Daoy (cell line): Measurements from ENCODE around the gene RPS6KA5. TPM values are rescaled to one million over a fixed set of nuclear protein-coding genes. Genes with fewer than 3 reads are reported as not detected.
"Not testable (repeated sequence)": the region's sequence is repeated elsewhere in the genome, so short reads cannot be mapped to it uniquely, and the experiment has no call there.

Experiments
- DNase-seq: peaks from one replicate; pipeline ENCODE4 v3.0.0-alpha.2; 2015; ENCODE audit warnings: low read depth
- total RNA-seq: library from RNA; depleted of rRNA; stranded (reverse); fragments of >200 nt; shearing (Covaris generic); gene quantifications from 2 replicates; pipeline ENCODE4 v1.2.3, GENCODE V29; 2014; rRNA removed

The RPS6KA5 gene
- total RNA-seq = 2.7 and 3.7 TPM in 2 replicates

DNA sequence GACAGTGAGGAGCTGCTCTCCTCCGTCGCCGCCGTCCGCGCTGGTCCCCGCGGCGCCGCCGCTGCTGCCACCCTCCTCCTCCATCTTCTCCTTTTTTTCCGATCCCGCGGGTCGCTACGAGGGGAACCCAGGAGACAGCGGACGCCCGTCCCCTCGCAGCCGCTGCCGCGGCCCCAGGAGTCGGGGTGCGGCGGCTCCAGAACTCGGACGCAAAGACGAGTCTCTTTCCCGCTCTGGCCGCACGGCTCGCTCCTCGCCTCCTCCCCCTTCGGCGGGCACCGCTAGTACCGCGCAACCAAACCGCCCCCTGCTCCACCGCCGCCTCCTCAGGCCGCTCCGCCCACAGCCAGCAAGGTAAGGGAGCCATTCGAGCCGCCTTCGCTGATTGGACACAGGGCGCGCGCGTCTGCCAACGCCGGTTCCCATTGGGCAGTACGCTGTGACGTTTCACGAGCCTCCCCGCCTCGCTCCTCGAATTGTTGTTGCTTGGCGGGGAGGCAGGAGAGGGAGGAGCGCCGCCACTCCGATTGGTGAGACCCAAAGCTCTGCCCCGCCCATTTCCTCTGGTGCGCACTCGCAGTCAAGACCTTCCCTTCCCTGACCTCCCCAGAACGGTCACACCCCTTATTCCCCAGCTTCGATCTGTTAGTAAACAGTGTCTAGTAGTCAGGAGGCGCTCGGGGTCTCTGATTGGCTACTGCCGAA lies at the start of gene RPS6KA5:
RPS6KA5 (minus strand) TSS at position 291 of the 705 bp plus-strand sequence; CDS start at position 84, 207 bp downstream.
- DNase-seq = peak; percentile 100

DNA sequence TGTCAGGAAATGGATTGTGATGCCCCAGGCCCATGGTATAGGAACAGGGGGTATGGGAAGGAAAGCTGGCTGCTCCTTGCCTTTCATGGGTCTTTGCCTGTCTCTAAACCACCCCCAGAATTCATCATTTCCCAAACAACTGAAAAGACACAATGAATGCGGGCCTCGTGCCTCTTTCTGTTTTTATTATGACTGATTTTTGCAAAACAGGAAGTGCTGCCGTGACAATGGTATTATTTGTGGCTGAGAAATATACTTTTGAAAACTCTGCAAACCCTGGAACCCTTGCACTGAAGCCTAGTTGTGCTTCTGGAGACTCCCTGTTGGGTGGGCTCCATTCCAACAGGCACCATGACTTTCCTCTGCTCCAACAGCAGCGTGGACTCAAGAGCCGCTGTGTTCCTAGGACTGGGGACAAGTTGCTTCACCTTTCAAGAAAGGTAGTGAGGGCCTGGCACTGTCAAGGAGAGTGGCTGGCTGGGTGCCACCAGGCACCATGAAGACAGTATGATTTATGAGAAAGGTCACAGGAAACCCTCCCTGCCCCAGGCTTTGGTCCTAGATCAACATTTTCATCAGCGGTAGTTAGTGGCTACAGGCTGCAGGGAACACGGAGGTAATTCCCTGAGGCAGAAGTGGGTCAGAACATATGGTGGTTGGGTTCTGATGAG lies 48.6 kb upstream of the RPS6KA5 start:
- DNase-seq = peak; percentile 73

DNA sequence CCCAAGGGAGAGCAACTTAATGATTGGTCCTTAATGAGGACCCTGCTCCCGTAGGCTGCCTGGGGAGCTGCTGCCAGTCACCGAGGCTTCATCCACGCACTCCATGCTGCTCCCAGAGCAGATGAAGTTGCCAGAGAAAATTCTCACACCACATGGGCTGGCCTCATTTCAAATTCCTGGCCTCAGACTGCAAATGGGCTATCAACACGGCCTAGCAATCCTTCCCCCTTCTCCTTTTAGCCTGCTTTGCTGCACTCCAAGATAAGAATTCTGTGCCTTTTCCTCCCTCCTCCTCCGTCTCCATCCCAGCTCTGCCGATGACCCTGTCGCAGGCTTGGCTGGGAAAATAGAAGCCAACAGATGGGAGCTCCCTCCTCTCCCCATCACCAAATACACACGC lies 42.7 kb upstream of the RPS6KA5 start:
- no peak for DNase-seq

DNA sequence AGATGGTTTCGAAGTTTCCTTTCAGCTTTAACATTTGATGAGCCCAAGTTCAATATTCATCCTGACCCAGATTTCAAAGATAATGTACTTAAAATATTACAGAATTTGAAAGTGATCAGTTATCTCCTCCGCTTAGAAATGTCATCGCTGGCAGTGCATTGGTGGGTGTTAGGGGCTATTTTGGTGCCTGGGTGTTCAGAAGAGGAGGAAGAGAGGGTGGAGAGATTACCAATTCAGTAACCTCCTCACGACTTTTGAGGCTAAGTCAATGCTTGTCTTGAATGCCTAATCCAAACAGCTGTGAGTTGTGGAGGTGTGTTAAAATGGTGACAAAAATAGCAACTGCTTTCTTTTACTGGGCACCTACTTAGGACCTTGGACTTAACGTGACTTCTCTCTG lies 39.7 kb upstream of the RPS6KA5 start:
- no peak for DNase-seq

DNA sequence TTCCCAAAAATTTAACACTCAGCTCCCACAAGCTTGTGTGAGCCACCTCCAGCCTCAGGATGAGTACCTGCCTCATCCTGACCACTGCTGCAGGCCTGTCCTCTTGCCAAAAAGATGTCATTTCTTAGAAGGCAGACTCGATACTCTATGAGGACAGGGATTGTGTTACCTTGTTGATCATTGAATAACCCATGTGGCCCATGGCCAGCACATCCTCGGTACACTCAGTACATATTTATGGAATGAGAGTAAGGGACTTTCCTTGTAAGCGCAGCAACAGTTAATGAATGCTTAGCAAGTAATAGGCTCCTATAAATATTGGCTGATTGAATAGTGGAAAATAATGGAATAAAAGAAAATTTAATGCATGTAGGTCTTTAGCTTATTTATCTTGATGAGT lies 38.1 kb upstream of the RPS6KA5 start:
- peak; percentile 36 for DNase-seq

DNA sequence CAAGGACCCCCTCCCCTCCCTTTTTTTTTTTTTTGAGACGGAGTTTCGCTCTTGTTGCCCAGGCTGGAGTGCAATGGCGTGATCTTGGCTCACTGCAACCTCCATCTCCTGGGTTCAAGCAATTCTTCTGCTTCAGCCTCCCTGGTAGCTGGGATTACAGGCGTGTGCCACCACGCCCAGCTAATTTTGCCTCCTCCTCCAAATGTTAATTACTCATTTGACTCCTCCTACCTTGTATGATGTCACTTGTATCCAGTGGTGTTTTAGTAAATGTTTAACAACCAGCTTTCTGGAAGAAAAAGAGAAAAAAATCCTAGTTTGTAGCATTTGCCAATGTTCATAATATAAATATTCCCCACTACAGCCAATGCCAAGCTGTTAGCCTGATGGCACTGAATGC lies 37.2 kb upstream of the RPS6KA5 start:
- not testable (repeated sequence) for DNase-seq

DNA sequence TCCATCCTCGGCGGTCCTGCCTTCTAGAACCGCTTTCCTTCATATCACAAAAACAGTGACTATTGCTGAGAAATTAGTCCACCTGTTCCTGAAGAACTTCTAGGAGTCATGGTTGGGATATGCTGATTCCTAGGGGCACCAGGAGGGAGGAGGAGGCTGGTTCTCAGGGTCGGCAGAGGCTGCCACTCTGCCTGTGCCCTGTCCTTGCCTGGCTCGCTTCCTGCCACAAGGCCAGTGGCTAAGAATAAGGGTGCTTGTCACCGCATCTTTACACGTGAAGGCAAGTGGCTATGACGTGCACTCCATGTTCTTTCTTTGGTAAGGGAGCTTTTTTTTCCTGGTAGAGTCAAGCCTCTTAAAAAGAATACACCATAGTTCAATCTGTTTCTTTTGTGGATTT lies 34.7 kb upstream of the RPS6KA5 start:
- DNase-seq = no peak

DNA sequence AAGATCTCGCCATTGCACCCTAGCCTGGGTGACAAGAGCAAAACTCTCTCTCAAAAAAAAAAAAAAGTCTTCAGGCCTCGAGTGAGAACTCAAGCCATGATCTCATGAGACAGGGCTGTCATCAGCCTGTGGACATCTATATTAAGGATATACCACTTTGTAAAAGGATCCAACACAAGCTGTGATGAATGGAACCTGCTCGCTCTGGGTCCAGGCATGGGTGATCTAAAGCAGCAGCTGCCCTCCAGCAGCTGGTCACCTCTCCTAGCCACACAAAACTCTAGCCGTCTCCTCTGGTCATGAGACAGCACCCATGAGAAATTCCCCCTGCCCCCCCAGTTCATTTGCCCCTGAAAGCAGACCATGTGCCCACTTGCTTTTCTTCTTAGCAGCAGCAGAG lies 34.3 kb upstream of the RPS6KA5 start:
- no peak for DNase-seq

DNA sequence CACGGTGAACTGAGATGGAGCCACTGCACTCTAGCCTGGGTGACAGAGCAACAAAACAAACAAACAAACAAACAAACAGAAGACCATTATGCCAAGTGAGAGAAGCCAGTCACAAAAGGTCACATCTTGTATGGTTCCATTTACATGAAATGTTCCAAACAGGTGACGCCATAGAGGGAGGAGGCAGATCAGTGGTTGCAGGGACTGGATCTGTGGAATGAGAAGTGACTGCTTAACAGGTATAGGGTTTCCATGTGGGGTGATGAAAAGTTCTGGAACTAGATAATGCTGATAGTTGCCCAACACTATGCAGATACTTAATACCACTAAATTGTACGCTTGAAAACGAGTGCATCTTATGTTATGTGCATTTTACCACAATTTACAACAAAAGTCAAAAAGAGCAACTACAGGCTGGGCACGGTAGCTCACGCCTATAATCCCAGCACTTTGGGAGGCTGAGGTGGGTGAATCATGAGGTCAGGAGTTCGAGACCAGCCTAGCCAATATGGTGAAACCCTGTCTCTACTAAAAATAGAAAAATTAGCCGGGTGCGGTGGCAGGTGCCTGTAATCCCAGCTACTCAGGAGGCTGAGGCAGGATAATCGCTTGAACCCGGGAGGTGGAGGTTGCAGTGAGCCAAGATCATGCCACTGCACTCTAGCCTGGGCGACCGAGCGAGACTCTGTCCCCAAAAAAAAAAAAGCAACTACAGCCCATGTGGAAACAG lies 33.5 kb upstream of the RPS6KA5 start:
- not testable (repeated sequence) for DNase-seq

DNA sequence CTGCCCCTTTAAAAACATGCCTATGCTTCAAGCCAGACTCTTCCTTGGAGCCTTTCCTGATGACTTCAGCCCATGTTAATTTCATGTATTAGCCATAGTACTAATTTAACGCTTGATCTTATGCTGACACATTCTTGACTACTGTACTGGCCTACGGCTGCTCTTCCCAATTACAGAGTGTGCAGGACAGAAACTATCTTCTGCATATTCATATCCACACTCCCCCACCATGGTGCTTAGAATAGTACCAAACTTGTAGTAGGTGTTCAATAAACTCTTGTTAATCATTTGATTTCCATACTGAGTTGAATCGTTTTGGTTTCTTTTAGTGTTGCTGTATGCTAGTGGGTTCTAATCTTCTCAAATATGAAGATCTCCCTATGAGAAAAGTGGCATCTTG lies 31.6 kb upstream of the RPS6KA5 start:
- no peak for DNase-seq

DNA sequence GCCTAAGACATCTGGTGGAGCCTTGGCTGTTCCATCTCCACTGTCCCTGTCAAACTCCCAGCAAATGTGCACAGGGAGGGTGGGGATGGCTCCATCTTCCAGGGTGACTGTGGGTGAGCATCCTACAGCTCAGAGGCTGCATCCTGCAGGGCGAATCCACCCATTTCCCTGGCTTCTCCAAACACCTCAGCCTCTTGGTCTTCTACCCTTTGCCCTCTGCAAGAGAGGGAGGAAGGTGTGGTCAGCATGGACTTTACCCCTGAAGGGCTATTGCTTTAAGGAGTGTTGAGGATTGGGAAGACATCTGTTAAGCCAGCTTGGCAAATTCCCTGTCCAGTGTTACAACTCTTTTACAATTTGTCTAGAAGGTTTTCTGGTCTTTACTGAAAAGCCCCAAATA lies 30.3 kb upstream of the RPS6KA5 start:
- DNase-seq = no peak

DNA sequence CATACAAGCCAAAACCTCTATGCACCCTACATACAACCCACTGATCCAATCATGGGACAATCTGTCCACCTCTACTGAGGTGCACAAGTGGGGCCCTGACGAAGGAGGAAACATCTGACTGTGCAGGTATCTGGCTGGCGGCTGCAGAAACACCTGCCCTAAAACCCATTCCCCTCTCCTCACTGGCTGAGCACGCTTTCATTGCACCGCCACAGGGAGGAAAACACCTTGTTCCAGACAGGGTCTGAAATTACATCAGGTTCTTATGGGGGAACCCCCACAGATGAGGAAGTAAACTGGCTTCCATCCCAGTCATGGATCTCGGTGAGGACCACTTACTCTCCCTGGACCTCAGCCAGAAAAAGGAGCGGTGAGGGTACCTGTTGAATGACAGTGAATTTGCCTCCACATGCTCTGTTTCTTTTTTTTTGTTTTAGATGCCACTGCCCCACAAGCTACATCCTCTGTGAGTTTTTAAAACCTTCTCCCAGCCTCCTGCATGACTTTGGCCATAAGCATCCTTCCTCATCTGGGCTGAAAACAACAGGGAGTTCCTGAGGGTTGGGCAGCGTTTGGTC lies 29.6 kb upstream of the RPS6KA5 start:
- DNase-seq = no peak

DNA sequence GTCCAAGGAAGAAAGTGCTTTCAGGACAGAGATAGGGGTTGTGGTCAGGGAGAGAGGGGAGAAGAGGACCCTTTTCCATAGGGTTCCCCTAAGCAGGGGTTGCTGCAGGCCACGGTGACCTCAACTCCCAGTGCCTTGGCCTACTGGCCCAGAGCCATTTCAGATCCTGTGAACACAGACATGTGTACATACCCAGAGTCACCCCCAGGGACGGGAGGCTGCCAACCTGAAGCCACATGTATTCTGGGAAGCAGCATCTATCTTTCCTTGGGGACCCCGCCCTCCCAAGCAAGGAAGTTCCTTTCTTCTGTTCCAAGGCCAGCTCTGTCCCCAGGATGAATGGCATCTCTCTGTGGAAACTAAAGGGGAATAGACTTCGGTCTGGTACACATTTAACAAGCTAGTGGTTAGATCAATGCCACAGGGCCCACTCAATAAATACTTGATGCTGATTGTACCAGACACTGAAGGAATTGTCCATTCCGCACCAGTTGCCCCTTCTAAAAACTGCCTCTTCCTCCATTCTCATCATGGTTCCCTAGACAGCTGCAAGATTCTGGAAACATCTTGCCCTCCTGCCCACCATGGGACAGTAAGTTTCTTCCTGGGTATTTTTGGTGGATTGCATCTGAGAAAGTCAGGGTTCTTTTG lies 28.3 kb upstream of the RPS6KA5 start:
- no peak for DNase-seq

DNA sequence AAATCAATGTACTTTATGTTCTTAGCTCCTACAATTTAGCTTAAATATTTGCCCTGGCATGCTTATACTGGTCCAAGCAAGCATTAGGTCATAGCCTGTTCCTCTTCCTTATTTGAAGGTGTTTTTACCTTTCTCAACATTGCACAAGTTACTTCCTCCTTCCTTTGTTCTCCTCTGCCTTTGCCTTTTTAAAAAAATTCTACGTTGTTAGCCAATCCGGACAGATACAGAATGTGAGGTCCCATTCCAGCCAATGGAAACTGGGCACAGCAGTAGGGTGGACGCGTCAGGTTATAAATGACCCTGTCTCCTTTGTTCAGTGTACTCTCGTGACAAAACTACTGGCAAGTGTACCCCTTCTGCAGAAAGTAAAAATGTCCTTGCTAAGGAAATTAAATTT lies 27.0 kb upstream of the RPS6KA5 start:
- DNase-seq = not testable (repeated sequence)

DNA sequence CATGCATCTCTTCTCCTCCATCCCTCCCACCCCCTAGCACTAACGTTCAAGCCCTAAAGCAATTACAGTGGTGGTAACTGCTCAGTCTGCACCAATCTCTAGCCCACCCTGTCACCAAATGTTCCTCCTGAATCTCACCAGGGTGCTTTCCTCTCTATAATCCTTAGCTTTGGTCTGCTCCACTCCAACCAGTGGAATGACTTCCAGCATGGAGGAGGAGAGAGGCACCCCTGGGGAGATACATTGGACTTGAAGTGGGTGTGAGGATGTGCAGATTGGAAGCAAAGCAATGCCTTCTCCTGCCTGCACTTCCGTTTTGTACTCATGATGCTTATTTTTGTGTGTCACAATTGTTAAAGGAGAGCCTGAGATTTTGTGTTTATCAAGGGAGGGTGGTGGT lies 24.1 kb upstream of the RPS6KA5 start:
- no peak for DNase-seq

DNA sequence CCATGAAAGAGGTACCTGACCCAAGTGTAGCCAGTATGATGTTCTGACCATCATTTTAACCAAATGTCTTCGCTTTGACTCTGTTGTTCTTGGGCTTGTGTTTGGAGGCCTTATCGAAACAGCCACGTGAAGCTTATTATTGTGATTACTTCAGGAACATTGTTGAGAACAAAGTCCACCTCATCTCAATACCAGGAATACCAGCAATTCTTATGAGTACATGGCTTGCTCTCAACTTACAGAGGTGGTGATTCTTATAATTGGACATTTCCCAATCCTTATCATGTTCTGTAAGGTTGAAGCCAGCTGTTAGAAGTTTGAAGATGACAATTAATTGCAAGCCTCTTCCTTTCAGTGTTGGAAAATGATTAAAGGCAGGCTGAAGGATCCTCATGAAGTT lies 21.8 kb upstream of the RPS6KA5 start:
- DNase-seq = no peak

DNA sequence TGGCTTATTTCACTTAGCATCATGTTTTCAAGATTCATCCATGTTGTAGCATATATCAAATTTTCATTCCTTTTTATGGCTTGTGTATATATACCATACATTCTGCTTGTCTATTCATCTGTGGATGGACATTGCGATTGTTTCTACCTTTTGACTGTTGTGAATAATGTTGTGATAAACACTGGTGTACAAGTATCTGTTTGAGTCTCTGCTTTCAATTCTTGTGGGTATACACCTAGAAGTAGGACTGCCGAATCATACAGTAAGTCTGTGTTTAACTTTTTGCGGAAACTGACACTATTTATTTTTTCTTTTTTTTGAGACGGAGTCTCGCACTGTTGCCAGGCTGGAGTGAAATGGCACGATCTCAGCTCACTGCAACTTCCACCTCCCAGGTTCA lies 19.6 kb upstream of the RPS6KA5 start:
- no peak for DNase-seq

DNA sequence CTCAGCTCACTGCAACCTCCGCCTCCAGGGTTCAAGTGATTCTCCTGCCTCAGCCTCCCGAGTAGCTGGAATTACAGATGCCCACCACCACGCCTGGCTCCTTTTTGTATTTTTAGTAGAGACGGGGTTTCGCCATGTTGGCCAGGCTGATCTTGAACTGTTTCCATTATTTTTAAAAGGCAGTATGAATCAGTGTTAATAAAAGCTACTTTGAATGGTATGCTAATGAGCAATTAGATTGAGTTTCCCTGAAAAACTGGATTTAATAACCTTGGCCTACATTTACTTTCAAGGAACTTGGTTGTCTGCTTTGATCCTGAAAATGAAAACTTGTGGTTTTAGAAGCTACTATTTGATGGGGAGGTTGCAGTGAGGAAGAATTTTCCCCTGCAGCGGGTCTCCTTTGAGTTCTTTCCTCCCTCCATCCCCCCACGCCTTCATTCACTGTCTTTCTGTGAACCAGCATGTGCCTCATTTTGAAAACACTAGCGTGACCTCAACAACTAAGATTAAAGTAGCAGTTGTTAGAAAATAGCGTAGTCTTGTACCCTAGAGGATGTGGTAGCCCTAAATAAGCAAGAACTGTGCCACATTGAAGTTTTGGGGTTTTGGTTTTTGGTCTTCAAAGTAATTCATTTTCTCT lies 17.8 kb upstream of the RPS6KA5 start:
- DNase-seq = no peak

DNA sequence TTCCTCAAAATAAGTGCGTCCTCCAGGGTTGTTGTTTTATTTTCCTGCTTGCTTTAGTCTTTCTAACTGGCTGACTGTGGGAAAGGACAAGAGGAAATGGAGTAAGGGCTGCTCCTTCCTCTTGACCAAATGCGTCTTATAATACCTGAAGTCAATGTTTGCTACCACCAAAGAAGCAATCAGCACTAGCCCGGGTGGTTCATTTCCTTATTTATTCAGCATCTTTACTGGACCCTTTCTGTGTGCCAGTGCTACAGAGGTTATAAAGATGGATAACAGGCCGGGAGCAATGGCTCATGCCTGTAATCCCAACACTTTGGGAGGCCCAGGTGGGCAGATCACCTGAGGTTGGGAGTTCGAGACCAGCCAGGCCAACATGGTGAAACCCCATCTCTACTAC lies 15.1 kb upstream of the RPS6KA5 start:
- no peak for DNase-seq

DNA sequence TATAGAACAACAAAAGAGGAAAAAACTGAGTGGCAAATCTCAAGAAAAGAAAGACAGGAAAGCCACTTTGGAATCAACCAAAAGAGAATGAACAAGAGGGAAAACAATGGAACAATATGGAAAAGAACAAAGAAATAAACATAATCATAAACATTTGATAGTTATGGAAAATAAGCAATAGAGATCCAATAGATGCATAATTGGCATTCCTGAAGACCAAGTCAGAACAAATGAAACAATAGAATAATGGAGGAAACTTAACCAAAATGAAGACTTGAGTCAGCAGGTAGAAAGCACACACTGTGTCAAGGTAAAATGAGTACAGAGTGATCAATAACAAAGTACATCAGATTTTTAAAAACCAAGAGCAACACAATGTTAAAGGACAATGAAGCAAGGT lies 10.1 kb upstream of the RPS6KA5 start:
- no peak for DNase-seq

DNA sequence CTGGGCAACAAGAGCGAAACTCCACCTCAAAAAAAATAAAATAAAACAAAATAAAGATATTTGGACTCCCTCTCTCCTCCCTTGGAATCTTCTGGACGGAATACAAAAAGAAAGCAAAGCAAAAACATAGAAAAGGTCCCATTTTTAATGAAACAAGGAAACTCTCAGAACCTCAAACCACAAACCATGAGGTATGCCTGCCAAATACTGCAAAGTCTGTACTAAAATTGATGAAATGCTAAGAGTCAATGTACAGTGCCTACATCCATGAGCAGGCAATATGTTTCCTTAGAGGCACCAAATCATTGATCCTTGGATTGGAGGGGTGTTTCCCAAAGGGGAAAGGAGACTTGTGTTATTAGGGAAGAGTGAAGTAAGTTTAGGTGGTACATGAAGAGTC lies 8.2 kb upstream of the RPS6KA5 start:
- DNase-seq = no peak

DNA sequence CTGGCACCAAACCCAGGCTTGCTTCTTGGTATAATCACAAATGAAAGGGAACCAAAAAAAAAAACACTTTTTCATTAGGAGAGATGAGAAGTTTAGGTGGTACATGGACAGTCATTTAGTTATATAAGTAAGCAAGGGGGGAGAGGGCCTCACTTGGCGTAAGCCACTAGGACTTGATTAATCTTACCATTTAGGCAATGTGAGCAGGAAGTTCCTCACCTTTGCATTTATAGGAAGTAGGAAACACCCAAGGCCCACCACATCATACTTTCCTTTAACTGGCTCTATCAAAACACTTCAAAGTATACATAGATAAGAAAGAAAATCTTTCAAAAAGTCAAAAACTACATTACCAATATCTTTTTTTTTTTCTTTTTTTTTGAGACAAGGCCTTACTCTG lies 6.7 kb upstream of the RPS6KA5 start:
- no peak for DNase-seq
